ENCODE data around the gene CREB3L1. TPM values are rescaled to one million over a fixed set of nuclear protein-coding genes. Genes with fewer than 3 reads are reported as not detected.

The CREB3L1 gene
- total and polyA plus RNA-seq, 4 donors: 16.8 to 54.0 (median 36.8) TPM

DNA sequence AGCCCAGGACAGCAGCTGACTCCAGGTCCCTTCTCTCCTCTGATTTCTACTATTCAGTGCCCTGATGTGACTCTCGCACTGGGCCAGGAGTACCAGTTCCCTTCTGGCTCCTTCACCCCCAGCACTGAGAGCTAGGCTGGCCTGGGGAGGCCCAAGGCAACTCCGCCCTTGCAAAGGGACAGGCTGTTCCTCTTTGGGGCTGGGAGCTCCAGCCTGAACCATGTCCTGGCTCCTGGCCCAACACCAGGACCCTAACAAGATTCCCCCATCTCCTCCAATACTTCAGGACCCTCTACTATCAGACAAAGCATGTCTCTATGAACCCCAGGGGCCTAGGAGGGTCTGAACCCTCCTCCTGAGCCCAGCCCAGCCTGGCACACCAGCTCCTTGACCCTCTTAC is 12.5 kb downstream of the CREB3L1 start:
- no peaks in the 10 kb centered on the region for H3K9me3 ChIP-seq (ENCODE audit: control insufficient read depth in 4 of 4, insufficient read depth in 3 of 4, low read length in 3 of 4)
- TF ChIP-seq, protein P1, sequence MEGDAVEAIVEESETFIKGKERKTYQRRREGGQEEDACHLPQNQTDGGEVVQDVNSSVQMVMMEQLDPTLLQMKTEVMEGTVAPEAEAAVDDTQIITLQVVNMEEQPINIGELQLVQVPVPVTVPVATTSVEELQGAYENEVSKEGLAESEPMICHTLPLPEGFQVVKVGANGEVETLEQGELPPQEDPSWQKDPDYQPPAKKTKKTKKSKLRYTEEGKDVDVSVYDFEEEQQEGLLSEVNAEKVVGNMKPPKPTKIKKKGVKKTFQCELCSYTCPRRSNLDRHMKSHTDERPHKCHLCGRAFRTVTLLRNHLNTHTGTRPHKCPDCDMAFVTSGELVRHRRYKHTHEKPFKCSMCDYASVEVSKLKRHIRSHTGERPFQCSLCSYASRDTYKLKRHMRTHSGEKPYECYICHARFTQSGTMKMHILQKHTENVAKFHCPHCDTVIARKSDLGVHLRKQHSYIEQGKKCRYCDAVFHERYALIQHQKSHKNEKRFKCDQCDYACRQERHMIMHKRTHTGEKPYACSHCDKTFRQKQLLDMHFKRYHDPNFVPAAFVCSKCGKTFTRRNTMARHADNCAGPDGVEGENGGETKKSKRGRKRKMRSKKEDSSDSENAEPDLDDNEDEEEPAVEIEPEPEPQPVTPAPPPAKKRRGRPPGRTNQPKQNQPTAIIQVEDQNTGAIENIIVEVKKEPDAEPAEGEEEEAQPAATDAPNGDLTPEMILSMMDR (IDR thresholded peaks at IDR 0.05; ENCODE audit: control extremely low read depth, extremely low read depth): no peak
- H3K4me1 ChIP-seq (ENCODE audit: control insufficient read depth in 5 of 5, insufficient read depth in 5 of 5, low read length in 5 of 5): peaks cover 0 to 68% (median 46%) of the 10 kb centered on the region in 5 donors
- DNase-seq: peak in 1 of 3 donors; percentile 36
- no peaks in the 10 kb centered on the region for H3K36me3 ChIP-seq (ENCODE audit: control insufficient read depth in 4 of 4, insufficient read depth in 4 of 4, low read length in 4 of 4)
- H3K27ac ChIP-seq (ENCODE audit: low read depth in 1 of 2, low read length in 1 of 2): peak overlapping the region in 1 of 2 donors; percentile 2
- H3K27me3 ChIP-seq (ENCODE audit: control insufficient read depth in 3 of 3, insufficient read depth in 3 of 3, low read length in 2 of 3): no peaks in the 10 kb centered on the region
- H3K9ac ChIP-seq (ENCODE audit: insufficient read depth in 1 of 2, low read length in 2 of 2): peak overlapping the region in 1 of 2 donors; percentile 66
- H3K4me3 ChIP-seq: no peak overlapping the region
- 85 to 87% methylated on average over 2 of the region's 2 CpGs for WGBS, 2 donors
- no peak for ATAC-seq (ENCODE audit: insufficient read depth, low FRiP score)

DNA sequence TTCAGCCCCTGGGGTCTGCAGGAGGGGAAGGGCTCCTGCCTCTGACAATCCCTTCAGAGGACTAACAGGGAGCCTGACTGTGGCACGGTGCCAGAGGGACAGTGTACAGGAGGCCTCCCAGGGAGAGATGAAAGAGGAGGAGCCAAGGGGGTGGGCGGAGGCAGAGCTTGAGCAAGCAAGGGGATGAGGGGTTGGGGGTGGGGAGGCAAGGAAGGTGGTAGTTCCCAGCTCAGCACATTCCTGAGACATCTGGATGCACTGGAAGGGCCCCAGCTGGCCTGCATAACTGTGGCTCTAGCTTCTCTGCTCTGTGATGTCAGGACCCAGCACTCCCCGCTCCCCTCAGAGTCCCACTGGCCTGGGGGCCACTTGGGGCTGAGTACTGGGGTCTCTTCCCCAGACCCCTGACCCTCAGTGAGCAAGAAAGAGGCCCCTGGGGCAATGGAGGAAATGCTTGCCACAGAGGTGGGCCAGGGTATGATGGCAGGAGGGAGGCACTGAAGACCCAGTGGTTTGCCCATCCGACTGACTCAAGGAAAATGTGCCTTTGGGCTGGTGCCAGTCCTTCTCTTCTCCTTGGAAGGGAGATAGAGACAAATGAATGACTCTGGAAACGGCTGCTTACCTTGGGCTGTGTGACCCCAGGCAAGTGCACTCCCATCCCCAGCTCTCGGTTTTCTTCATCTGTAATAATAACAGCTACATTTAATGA is 13.3 kb downstream of the CREB3L1 start:
- WGBS, 2 donors: 65 to 74% methylated on average over 6 of the region's 6 CpGs
- no peaks in the 10 kb centered on the region for H3K9me3 ChIP-seq (ENCODE audit: control insufficient read depth in 4 of 4, insufficient read depth in 3 of 4, low read length in 3 of 4)
- peak overlapping the region in 1 of 2 donors; percentile 66 for H3K9ac ChIP-seq (ENCODE audit: insufficient read depth in 1 of 2, low read length in 2 of 2)
- no peak overlapping the region for H3K4me3 ChIP-seq
- TF ChIP-seq, protein P1 (IDR thresholded peaks at IDR 0.05; ENCODE audit: control extremely low read depth, extremely low read depth): no peak
- peaks cover 0 to 66% (median 42%) of the 10 kb centered on the region in 5 donors for H3K4me1 ChIP-seq (ENCODE audit: control insufficient read depth in 5 of 5, insufficient read depth in 5 of 5, low read length in 5 of 5)
- peak; percentile 20 for ATAC-seq (ENCODE audit: insufficient read depth, low FRiP score)
- H3K27ac ChIP-seq (ENCODE audit: low read depth in 1 of 2, low read length in 1 of 2): no peak overlapping the region
- no peaks in the 10 kb centered on the region for H3K36me3 ChIP-seq (ENCODE audit: control insufficient read depth in 4 of 4, insufficient read depth in 4 of 4, low read length in 4 of 4)
- peak; percentile 98 to 99 (median 99) for DNase-seq
- no peaks in the 10 kb centered on the region for H3K27me3 ChIP-seq (ENCODE audit: control insufficient read depth in 3 of 3, insufficient read depth in 3 of 3, low read length in 2 of 3)

DNA sequence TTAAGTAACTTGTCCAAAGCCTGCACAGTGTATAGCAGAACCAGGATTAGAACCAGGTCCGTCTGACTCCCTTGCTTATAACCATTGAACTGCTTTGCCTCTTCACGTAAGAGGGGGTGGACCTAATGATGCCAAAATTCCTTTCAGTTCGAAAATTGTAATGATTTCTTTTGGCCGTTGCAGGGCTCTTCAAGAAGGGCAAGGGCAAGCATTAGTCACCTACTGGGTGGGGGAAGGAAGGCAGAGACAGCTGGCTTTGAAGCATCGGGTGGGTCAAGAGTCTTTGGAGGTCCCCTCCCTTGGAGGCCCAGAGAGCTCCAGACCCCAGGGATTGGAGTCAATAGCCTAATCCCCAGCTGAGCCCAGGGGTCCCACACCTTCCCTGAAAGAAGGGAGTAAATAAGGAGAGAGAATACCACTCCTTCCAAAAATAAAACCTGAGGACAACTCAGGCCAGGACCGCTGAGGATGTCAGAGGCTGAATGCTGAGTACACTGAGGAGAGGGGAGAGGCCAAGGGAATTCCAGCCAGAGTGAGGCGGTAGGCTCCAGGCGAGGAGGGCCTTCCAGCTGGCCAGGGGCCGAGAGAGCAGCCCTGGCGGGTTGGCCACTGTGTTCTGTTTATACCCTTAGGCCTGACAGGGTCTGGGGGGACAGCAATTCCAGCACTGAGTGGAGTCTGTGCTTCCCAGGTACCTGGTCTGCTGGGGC is 14.1 kb downstream of the CREB3L1 start:
- WGBS, 2 donors: 64 to 79% methylated on average over 10 of the region's 10 CpGs
- Histone ChIP-seq H3K36me3 (ENCODE audit: control insufficient read depth in 4 of 4, insufficient read depth in 4 of 4, low read length in 4 of 4) (no peaks in the 10 kb centered on the region), H3K27ac (ENCODE audit: low read depth in 1 of 2, low read length in 1 of 2) (no peak overlapping the region), H3K27me3 (ENCODE audit: control insufficient read depth in 3 of 3, insufficient read depth in 3 of 3, low read length in 2 of 3) (no peaks in the 10 kb centered on the region), H3K4me3 (no peak overlapping the region), H3K9me3 (ENCODE audit: control insufficient read depth in 4 of 4, insufficient read depth in 3 of 4, low read length in 3 of 4) (no peaks in the 10 kb centered on the region), H3K9ac (ENCODE audit: insufficient read depth in 1 of 2, low read length in 2 of 2) (peak overlapping the region in 1 of 2 donors; percentile 66), H3K4me1 (ENCODE audit: control insufficient read depth in 5 of 5, insufficient read depth in 5 of 5, low read length in 5 of 5) (peaks cover 0 to 69% (median 41%) of the 10 kb centered on the region in 5 donors)
- TF ChIP-seq, protein P1 (IDR thresholded peaks at IDR 0.05; ENCODE audit: control extremely low read depth, extremely low read depth): no peak
- DNase-seq (peak; percentile 80 to 88 (median 82)), ATAC-seq (ENCODE audit: insufficient read depth, low FRiP score) (no peak)

Measured in lung (tissue), 12 donors.